Sigmoid colon (tissue), 7 donors: ENCODE data around the gene UNC80. TPM values are rescaled to one million over a fixed set of nuclear protein-coding genes. Genes with fewer than 3 reads are reported as not detected.

Experiments
- DNase-seq: peaks from one replicate; pipeline ENCODE4 v3.0.0-alpha.2; 2019
- H3K27ac ChIP-seq, 4 donors: fragments of 200-600 bp; sonication (generic); one replicate each; pipeline ENCODE4 v1.5.1; 2016 to 2019; ENCODE audit warnings: mild to moderate bottlenecking in 1 of 4
- H3K27me3 ChIP-seq, 3 donors: fragments of 200-600 bp; sonication (generic); one replicate each; pipeline ENCODE4 v1.5.1; 2019; ENCODE audit warnings: mild to moderate bottlenecking in 1 of 3
- H3K36me3 ChIP-seq, 4 donors: fragments of 200-600 bp; sonication (generic); one replicate each; pipeline ENCODE4 v1.5.1; 2016 to 2019
- H3K4me1 ChIP-seq, 4 donors: fragments of 200-600 bp; sonication (generic); one replicate each; pipeline ENCODE4 v1.5.1; 2017 to 2019
- H3K4me3 ChIP-seq, 4 donors: fragments of 200-600 bp; sonication (generic); one replicate each; pipeline ENCODE4 v1.5.1; 2017 to 2019; ENCODE audit warnings: mild to moderate bottlenecking in 2 of 4, moderate library complexity in 1 of 4
- H3K9me3 ChIP-seq, 4 donors: fragments of 200-600 bp in 3 of 4; sonication (generic) in 3 of 4; one replicate each; pipeline versions ENCODE4 v1.5.1 to v1.6.1; 2013 to 2019
- CTCF ChIP-seq, 4 experiments: fragments of 450-650 bp in 3 of 4; fragments of 200-600 bp in 1 of 4; IDR thresholded peaks; one replicate each; pipeline ENCODE4 v1.5.1; 2016 to 2019; ENCODE audit warnings: antibody characterized with exemption in 4 of 4, mild to moderate bottlenecking in 3 of 4, moderate library complexity in 2 of 4
- EP300 ChIP-seq, 4 donors: sonication (generic); formaldehyde crosslinking; IDR thresholded peaks; one replicate each; pipeline ENCODE4 v1.6.1; 2017; ENCODE audit warnings: antibody characterized with exemption in 4 of 4
- POLR2A ChIP-seq, 2 donors: fragments of 450-650 bp; IDR thresholded peaks; one replicate each; pipeline ENCODE4 v1.6.1; 2016; ENCODE audit warnings: antibody characterized with exemption in 2 of 2, mild to moderate bottlenecking in 2 of 2, moderate library complexity in 2 of 2
- POLR2AphosphoS5 ChIP-seq, 4 donors: sonication (generic); formaldehyde crosslinking; IDR thresholded peaks; one replicate each; pipeline ENCODE4 v1.6.1; 2017; ENCODE audit warnings: antibody characterized with exemption in 4 of 4
- WGBS, 2 donors: extraction: QIAGEN DNeasy Blood & Tissue Kit; methylation state at CpG; one replicate each; pipeline ENCODE4 v1.1.7; 2013; 5-methylcytosine and 5-hydroxymethylcytosine counted together
- intact Hi-C: fragments of 100-400 bp; cut with DNase I; formaldehyde crosslinking; loops from one replicate; pipeline ENCODE4 v1.15.1; 2023
- polyA plus RNA-seq, 3 donors: library from polyadenylated mRNA; stranded (reverse); fragments of 200-250 nt; gene quantifications; one replicate each; pipeline ENCODE4 v1.2.3, GENCODE V29; 2013
- total RNA-seq, 4 donors: library from RNA; depleted of rRNA; stranded (reverse); fragments of >200 nt; gene quantifications; one replicate each; pipeline ENCODE4 v1.1.0, GENCODE V29; 2016
- donor health status: healthy with polysubstance abuse.
- donor health status: Bipolar disorder and iron deficiency.
- donor health status: healthy.

The UNC80 gene
- total and polyA plus RNA-seq, 7 donors: 0.26 to 2.4 (median 0.83) TPM; not detected in 2

GRCh38 chr2:209821806-209822205 is 50.2 kb downstream of the UNC80 start:
- Histone ChIP-seq H3K27me3 (no peaks in the 10 kb centered on the region), H3K4me1 (no peaks in the 10 kb centered on the region), H3K9me3 (peaks cover 0 to 1% (median 0%) of the 10 kb centered on the region in 4 donors), H3K36me3 (no peaks in the 10 kb centered on the region), H3K27ac (no peak overlapping the region), H3K4me3 (no peak overlapping the region)
- TF ChIP-seq POLR2AphosphoS5 (IDR thresholded peaks at IDR 0.05) (no peak), POLR2A (IDR thresholded peaks at IDR 0.05) (no peak), EP300 (IDR thresholded peaks at IDR 0.05) (no peak), CTCF (IDR thresholded peaks at IDR 0.05) (no peak)
- intact Hi-C loops: no loop called here
- whole genome bisulfite sequencing, 2 donors: 63 to 75% methylated on average over 4 of the region's 4 CpGs
- no peak for DNase-seq

- H3K27ac ChIP-seq: no peak overlapping the region
- intact Hi-C loops: no loop called here
- 73 to 86% methylated on average over 3 of the region's 3 CpGs for WGBS, 2 donors
- TF ChIP-seq POLR2AphosphoS5 (IDR thresholded peaks at IDR 0.05) (no peak), POLR2A (IDR thresholded peaks at IDR 0.05) (no peak), CTCF (IDR thresholded peaks at IDR 0.05) (no peak), EP300 (IDR thresholded peaks at IDR 0.05) (no peak)
- no peak overlapping the region for H3K4me3 ChIP-seq
- no peaks in the 10 kb centered on the region for H3K27me3 ChIP-seq
- no peak for DNase-seq
- no peaks in the 10 kb centered on the region for H3K4me1 ChIP-seq
- peaks cover 0 to 1% (median 0%) of the 10 kb centered on the region in 4 donors for H3K9me3 ChIP-seq
- no peaks in the 10 kb centered on the region for H3K36me3 ChIP-seq
These were observed 51.9 kb downstream of the UNC80 start for GRCh38 chr2:209823484-209823883.

- H3K27ac ChIP-seq: no peak overlapping the region
- no peaks in the 10 kb centered on the region for H3K9me3 ChIP-seq
- WGBS, 2 donors: 85 to 86% methylated on average over 1 of the region's 1 CpG
- H3K4me3 ChIP-seq: no peak overlapping the region
- no peaks in the 10 kb centered on the region for H3K27me3 ChIP-seq
- no peaks in the 10 kb centered on the region for H3K36me3 ChIP-seq
- no peaks in the 10 kb centered on the region for H3K4me1 ChIP-seq
- TF ChIP-seq POLR2A (IDR thresholded peaks at IDR 0.05) (no peak), EP300 (IDR thresholded peaks at IDR 0.05) (no peak), CTCF (IDR thresholded peaks at IDR 0.05) (no peak), POLR2AphosphoS5 (IDR thresholded peaks at IDR 0.05) (no peak)
- DNase-seq: no peak
- intact Hi-C loops: no loop called here
These were observed 52.8 kb downstream of the UNC80 start for GRCh38 chr2:209824391-209824790.

GRCh38 chr2:209830722-209831465 is 59.3 kb downstream of the UNC80 start:
- DNase-seq: no peak
- intact Hi-C loops: no loop called here
- 70 to 86% methylated on average over 4 of the region's 4 CpGs for WGBS, 2 donors

More at GRCh38 chr2:209830722-209831465, 59.3 kb downstream of the UNC80 start:
- no peaks in the 10 kb centered on the region for H3K27me3 ChIP-seq
- no peaks in the 10 kb centered on the region for H3K4me1 ChIP-seq
- TF ChIP-seq POLR2AphosphoS5 (IDR thresholded peaks at IDR 0.05) (no peak), EP300 (IDR thresholded peaks at IDR 0.05) (no peak), POLR2A (IDR thresholded peaks at IDR 0.05) (no peak), CTCF (IDR thresholded peaks at IDR 0.05) (no peak)
- no peaks in the 10 kb centered on the region for H3K36me3 ChIP-seq
- no peaks in the 10 kb centered on the region for H3K9me3 ChIP-seq
- H3K27ac ChIP-seq: no peak overlapping the region
- H3K4me3 ChIP-seq: no peak overlapping the region
